ENCODE data around the gene ECM2.

ECM2 gene

DNA sequence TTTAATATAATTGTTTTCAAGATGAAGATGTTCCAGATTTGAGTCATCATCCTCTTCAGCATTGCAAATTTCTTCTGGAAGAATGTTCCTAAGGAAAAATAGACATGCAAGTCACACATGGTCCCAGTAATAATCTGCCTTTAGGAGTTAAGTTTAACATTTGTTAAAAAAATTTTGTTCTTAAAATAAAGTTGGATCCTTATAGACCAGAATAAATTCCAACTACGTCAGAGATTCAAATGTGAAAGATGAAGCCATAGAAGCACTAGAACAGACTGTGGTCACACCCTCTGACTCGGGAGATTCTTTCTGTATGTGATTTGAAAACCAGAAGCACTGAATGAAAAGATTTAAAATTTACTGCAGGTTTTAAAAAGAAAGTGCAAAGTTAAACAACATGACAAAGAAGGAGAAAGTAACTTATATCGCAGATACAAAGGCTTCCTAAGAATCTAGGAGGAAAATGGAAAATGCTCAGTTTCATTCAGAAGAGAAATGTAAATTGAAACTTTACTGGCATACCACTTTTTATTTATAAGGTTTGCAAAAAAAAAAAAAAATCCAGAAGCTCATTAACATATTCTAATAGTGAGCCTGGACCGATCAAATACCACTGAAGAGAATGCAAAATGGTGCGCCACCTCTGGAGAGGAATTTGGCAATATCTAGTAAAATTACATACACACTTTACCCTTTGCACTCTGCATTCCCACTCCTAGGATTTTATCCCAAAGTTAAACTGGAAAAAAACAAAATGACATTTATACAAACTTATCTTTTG lies 39.2 kb downstream of the ECM2 start:
- DNase-seq = no peak

GRCh38 chr9:92494856-92495255 lies 40.9 kb downstream of the ECM2 start:
- no peak for DNase-seq

- DNase-seq = no peak
These were observed 41.9 kb downstream of the ECM2 start for GRCh38 chr9:92493749-92494387.

DNA sequence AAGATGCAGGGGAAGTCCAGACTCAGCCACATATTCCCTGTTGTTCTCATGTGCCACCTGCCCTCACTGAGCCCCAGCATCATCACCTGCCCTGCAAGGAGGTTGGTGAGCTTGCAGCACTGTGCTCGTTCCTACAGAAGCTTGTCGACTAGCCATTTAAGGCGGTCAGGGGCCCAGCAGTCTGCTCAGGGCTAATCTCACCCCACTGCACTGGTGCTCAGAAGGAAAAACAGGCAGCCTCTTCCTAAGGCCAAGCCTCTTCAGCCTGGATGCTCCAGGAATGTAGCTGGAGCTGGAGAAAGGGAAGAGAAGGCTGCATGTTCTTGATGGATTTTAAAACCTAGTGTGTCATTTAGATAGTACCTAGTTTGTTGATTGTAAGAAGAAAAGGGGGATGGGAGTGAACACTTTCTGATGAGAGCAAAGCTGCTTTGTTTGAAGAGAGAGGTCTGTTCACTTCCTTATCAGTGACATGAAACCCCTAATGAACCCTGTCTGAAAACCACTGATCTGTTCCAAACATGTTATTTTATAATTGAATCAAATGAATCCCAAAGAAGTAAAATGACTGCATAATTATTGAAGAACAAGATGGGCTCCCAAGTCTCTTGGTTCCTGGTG lies 42.9 kb downstream of the ECM2 start:
- no peak for DNase-seq

DNA sequence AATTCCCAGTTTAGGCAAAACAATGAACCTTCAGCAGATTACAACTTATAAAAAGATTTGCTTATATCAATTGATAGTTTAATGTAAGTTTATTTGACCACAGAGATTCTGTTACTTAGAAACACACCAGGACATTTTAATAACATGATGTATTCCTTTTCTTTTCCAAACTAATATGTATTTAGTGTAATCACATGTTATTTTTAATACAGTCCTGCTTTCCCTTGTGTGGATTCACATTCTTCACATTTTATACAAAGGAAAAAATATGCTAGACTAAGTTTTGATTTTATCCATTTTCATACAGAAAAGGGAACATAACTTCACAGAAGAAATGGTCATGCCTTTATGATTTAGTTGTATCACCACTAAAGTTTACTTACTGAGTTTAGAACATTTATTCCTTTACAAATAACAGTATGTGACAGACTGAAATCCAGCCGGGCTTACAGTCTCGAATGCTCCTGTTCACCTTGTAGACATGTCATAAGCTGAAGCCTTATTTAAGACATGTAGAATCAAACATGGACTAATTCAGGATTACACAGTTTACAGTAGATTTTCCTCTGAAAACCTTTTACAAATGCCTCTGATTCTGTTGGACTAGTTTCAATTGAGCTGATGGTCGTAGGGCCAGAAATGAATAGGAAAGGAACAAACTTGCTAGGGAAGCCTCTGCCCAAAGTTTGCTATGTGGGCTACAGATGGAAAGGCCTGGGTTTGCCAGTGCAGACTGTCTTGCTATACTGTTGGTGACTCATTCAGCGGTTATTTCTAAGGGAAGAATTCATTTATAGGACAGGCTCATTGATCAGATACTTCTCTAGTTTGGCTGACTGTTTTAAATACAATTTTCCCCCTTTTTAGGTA lies 46.9 kb downstream of the ECM2 start:
- no peak for DNase-seq

- DNase-seq = no peak
These were observed 49.4 kb downstream of the ECM2 start for GRCh38 chr9:92486371-92486770.

DNA sequence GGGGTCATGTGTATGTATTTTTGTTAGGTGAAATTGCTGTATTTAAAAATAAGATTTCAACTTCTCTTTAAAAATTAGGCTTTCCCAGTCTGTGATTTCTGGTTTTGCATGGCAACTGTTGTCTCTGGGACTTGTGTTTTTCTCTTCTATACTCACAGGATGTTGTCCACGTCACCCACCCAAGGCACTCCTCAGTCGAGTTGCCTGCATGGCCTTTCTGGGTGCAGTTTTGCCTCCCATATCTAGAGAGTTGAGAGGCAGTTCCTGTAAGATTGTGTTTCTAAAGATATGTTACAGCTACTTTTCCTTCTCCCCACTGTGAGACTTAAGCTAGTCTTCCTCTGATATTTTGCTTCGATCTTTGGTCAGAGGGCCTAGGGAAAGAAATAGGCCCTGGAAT lies 51.2 kb downstream of the ECM2 start:
- DNase-seq = no peak

DNA sequence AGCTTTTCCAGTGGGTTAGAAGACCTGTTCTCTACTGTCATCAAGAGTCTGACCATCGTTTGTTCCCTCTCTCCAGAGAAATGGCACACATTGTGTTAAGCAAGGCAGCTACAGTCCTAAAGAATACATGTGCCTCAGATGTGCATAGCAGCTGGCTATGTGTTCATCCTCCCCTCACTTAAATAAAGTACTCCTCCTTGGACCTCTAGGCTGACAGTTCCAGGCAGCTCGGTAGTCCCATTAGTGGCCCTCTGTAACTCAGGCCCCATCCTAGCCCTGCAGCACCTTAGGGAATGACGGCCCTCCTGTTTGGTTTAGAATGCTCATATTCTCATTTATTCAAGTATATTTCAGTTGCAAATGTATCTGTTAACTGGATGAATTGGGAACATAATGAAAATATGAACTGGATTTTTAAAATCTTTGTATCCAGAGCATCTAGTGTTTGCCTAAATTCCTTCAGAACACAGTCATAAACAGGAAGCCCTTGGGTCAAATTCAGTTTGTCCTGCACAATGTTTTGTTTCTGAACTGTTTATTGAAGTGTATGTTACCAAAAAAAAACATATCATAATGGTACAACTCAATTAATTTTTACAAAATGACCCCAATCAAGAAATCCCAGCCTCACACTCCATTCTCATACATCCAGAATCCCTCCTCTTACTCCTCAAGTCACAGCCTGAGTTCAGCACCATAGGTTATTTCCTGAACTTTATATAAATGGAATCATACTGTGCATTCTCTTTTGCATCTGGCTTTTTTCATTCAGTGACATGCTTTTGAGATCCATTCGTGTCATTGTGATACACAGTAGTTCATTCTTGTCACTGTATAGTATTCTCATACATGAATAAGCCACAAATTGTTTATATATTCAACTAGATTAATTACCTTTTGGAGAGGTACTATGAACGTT lies 51.9 kb downstream of the ECM2 start:
- no peak for DNase-seq

GRCh38 chr9:92482805-92483204 lies 53.0 kb downstream of the ECM2 start:
- no peak for DNase-seq

DNA sequence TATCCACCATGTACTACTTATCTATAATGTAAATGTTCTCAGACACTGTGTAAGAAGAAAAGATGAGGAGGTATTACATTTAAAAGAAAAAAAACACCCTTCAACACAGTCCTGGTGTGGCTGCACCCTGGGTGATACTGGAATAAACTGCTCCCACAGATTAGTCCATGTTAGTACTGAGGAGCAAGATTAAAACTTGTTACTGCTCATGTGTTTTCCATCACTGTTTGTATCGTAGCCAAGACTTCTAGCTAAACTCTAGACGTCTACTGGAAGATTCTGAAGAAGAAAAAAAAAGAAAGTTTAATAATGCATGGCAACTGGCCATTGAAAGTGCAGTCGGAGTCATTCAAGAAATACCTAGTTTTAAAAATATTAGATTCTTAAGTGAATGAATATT lies 53.5 kb downstream of the ECM2 start, which contains the start of gene ASPN:
TSS of gene ASPN (minus strand) at position 178 of the 400 bp plus-strand sequence.
- no peak for DNase-seq

- no peak for DNase-seq
These were observed 54.7 kb downstream of the ECM2 start for GRCh38 chr9:92480986-92481633.

DNA sequence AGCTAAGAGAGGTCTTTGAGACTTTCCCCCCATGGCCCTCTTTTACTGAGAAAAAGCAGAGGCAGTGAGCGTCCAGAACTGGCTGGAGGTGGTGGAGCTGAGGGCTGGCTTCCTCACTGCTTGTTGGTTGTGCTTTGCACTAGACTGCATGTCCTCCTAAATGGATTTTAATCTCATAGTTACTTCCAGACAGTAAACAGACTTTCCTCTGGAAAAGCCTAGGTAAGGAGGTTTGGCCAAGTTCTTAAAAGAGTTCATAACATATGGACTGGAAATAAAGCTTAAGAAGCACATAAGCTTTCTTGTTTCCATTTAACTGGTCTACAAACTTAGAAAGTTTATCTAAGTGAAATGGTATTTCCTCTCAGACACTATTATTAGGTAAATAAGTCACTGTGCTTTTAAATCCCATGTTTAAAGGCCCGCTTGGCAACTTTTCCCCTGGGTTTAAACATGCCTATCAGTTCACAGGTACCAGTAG lies 55.5 kb downstream of the ECM2 start:
- DNase-seq = no peak

- no peak for DNase-seq
These were observed 56.4 kb downstream of the ECM2 start for GRCh38 chr9:92479346-92479745.

DNA sequence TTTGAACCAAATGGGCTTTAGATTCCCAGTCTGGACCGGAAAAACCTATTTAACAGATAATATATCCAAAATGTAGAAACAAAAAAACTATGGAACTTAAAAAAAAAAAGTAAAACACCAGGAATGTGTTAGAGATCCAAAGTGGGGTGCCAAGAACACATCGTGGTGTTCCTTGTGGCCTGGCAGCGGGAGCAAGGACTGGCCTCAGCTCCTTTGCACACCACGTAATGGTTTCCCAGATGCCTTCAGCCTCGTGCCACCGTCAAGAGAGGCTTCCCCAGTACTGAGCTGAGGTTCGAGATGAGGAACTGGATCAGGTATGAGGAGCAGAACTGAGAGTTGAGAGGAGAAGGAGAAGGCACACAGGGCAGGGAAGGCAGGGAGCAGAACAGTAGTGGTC lies 57.0 kb downstream of the ECM2 start:
- DNase-seq = no peak

GRCh38 chr9:92476962-92477361 lies 58.8 kb downstream of the ECM2 start:
- DNase-seq = no peak

DNA sequence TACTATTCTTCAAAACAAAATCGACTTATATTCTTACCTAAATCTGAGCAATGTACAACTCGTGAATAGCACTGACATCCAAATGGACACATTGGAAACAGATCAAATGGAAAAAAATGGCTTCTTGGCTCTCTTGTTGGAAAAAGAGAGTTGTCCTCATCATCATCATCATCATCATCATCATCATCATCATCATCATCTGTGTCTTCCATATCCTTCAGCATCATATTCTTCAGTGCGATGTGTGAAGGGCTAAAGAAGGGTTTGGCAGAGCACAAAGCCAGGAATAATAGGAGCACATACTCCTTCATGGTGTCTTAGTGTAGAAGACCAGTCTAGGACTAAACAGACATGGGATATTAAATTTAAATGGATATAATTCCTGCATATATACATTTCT lies 61.2 kb downstream of the ECM2 start:
- no peak for DNase-seq

DNA sequence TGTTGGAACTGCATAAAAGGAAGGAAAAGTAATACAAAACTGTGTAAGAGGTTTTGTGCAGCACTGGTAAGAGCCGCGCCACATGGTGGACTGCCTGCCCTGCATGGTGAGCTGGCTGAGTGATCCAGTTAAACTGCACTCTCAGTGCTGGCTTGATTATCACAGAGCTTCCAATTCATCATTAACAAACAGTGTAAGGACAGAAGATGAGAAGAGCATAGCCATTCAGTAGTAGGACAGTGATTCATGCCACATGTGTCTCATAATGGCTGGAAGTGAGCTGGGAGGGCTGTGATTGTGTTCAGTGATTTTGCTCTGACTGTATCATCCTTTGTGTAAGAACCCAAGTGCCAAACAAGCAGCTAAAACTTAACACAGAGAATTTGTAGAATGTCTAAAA lies 67.6 kb downstream of the ECM2 start:
- no peak for DNase-seq

- DNase-seq = no peak
These were observed 68.3 kb downstream of the ECM2 start for GRCh38 chr9:92467511-92467910.

GRCh38 chr9:92467041-92467440 lies 68.7 kb downstream of the ECM2 start:
- no peak for DNase-seq

GRCh38 chr9:92463984-92464383 lies 71.8 kb downstream of the ECM2 start:
- no peak for DNase-seq

DNA sequence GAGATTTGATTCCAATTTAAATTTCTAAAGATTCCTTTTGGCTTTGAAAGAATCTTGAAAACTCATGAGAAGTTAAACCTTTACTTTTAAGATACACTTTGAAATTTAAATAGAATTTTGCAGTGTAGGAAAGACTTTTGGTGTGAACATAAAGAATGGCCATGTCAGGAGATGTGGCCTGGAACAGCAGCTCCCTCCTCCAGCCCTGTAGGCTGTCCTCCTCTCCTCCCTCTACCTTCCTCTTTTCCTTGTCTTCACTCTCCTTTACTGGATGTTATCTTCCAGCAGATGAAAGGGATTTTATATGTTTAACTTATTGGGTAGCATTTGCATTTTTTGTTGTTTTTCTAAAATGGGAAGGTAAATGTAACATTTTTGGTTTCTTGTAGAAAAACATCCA lies 72.4 kb downstream of the ECM2 start:
- no peak for DNase-seq
